Activated CD4-positive, alpha-beta T cell treated with anti-CD3 and anti-CD28 coated beads for 24 hours (primary cell): ENCODE measurements around the gene NUDT21.
"Not testable (repeated sequence)": the region's sequence is repeated elsewhere in the genome, so short reads cannot be mapped to it uniquely, and the experiment has no call there.

Source experiments
- DNase-seq, 2 donors: peaks; one replicate each; pipeline ENCODE4 v3.0.0-alpha.2; 2020; ENCODE audit warnings: low read depth in 2 of 2

Gene NUDT21

DNA sequence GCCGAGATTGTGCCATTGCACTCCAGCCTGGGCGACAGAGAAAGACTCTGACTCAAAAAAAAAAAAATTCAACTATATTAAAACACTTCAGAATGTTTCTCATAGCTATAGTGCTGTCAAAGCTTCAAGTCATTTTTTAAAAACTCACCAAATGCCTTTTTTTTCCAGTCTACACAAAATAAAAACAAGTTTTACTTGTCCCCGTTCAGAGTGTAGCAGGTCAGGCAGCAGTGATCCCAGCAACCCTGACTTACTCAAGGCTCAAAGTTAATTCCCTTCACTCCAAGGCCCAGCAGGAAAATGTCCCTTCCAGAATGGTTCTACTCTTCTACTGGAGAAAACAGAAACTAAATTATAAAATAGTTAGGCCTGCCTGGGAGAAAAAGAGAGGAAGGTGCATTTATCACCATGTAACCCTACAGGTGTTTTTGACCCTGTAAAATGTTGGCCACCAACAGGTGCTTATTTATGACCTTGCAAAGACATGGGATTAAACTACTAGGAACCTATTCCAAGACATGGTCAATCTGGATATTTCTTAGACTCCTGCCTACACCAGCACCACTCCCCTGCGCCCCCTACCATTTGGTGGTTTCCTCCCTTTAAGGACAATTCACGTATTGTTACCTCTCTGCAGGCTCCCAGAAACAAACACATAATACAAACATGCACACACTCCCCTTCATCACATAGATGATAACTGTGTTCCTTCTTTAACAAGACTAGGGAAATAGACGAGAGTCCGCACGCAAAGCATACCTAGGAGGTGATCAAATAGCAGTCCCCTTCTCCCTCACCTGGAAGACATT is 31.2 kb downstream of the NUDT21 start:
- no peak for DNase-seq

DNA sequence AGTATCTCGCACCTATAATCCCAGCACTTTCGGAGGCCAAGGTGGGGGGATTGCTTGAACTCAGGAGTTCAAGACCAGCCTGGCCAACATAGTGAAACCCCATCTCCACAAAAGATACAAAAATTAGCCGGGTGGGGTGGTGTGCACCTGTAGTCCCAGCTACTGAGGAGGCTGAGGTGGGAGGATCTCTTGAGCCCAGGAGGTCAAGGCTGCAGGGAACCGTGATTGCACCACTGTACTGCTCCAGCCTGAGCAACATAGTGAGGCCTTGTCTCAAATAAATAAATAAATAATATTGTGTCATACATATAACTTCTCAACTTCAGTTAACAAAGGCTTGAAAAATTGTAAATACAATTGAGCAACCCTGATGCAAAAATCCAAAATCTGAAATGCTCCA is 34.0 kb downstream of the NUDT21 start:
- no peak for DNase-seq

DNA sequence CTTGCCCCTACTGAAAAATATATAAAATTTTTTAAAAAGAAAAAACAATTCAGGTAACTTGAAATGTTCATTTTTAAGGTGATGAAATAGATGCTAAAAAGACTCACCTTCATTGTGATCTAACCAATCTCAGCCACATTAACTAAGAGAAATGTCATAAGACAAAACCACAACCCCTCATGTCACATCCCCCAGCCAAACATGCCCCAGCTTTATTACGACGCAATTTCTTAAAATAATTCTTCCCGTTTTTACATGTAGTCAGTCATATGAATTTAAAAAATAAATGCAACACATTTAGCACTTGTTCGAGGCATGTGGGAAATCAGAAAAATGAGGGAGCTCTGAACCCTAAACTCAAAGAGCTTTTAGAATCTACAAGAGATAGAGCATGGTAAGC is 35.3 kb downstream of the NUDT21 start:
- no peak for DNase-seq

DNA sequence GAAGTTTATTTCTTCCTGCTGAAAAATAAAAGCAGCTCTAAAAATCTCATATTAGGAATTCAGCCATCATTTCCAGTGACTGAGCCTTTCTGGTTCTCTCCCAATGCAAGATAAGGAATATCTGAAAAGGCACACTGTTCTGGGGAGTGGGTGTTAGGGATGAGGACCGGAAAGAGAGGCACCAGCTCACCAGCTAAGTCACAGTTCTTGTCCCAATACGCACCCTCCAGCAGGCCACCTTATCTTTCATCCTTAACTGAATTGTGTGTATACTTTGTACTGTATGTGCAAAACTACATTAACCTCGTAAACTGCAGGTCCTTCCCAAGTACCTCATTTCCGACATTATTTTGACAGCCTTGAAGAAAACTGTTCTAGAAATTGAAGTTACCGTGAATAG is 36.8 kb downstream of the NUDT21 start:
- no peak for DNase-seq

DNA sequence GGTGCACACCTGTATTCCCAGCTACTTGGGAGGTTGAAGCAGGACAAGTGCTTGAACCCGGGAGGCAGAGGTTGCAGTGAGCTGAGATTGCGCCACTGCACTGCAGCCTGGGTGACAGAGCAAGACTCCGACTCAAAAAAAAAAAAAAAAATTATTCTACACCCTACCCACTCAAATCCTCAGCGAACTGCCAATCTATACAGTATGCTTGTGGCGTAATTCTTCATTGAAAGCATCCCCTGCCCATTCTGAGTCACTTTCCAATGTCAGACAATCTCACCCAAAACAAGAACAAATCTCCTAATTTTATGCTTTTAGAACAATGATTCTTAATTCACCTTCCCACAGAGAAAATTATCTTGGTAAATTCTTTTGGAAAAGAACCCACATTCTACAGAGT is 37.8 kb downstream of the NUDT21 start:
- no peak for DNase-seq

DNA sequence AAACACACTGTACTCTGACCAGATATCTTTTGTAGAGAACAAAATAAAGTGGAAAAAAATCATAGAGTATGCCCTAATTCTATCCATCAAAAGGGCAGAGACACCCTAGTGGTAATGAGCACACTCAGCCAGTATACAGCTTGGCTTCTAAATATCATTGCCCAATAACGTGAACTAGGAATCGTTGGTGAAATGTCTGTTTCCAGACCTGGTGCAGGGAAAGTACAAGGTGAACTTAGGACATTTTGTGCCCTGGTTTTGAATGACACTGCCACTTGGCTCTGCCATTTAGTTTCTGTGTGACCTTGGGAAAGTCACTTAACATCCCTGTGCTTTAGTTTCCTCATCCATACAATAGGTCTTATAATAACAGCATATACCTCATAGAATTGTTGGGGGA is 39.5 kb downstream of the NUDT21 start:
- DNase-seq = no peak

DNA sequence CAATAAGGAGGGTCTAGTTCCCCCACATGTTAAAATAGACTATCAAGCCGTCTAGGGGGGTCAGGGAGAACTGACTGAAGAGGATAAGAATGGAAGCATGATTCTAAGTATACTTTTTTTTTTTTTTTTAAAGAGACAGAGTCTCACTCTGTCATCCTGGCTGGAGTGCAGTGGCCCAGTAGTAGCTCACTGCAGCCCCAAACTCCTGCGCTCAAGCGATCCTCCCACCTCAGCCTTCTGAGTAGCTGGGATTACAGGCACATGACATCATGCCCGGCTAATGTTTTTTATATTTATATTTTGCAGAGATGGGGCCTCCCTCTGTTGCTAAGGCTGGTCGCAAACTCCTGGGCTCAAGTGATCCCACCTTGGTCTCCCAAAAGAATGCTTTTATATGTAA is 40.0 kb downstream of the NUDT21 start:
- no peak for DNase-seq

DNA sequence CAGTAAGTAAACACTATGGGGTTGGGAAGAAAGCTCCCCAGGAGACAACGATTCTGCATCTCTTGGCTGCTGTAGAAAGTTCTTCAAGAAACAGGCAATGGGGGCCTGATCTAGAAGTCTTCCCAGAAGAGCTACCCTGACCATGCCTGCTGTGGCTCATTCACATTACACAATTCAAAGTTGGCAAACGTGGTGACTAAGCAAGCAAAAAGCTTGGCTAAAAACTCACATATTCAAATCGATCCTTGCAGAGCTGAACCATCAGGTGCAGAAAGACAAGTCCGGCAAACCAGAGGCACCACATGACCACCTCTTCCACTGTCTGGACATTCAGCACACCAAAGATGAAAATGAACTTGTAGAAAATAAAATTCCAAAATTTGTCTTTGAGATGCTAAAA is 41.9 kb downstream of the NUDT21 start:
- no peak for DNase-seq

DNA sequence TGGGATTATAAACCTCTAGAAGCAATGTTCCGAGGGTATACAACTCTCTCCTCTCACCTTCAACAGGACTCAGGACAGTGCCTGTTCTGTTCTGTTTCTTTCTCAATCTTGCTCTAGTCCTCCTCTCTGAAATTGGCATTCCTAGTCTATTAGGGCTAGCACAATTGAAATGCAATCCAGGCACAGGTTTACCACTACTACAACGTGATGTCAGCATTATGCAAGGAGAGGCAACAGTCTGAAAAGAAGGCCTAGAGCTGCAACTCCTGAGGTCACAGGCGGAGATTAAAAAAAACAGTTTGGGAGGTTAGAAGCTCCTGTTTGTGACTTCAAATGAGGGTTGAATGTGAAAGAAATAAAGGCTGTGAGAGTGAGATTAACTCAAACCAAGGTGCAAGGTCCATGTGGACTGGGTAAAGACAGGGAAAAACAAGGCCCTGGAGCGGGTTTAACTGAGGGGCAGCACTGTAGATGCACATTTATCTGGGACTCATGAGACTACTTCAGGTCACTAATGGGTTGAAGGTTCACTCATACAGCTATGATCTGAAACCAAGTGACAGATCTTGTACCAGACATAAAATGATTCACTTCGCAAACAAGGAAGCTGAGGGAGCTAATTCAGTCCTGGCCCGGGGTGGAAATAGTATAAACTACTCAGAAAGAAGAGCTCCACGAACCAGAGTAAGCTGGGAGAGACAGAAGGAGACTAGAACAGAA is 42.6 kb downstream of the NUDT21 start:
- DNase-seq = no peak

DNA sequence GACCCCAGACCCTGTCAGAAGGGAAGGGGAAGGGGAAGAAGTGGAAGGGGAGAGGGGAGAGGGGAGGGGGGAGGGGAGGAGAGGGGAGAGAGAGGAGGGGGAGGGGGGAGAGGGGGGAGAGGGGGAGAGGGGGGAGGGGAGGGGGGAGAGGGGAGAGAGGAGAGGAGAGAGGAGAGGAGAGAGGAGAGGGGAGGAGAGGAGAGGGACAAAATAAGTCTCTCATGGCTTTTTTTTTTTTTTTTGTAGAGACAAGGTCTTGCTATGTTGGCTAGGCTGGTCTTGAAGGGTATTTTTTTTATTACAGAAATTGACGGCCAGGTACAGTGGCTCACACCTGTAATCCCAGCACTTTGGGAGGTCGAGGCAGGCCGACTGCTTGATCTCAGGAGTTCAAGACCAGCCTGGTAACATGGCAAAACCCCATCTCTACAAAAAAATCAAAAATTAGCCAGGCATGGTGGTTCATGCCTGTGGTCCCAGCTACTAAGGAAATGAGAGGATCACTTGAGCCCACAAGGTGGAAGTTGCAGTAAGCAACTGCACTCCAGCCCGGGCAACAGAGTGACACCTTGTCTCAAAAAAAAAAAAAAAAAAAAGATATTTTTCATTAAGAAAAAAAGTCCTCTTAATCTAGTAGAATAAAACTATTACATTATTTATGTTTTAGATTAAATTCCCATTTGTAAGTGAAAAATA is 45.0 kb downstream of the NUDT21 start:
- DNase-seq = no peak

DNA sequence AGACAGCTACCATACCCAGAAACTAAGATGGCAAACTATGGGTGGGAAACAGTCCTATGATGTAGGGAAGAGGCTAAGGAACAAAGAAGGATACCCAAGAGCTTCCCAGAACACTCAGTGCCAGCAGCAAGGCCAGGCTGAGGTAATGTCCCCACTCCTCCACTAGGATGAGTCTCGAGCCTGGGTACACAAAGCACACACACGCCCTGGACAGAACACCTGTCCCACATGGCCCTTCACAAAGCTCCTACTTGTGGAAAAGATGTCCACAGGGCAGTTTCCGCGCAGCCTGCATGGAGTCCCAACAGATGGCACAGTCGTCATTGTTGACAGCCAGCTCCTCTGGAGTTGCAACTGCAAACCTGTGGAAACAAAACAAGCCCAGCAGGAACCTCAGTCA is 49.6 kb downstream of the NUDT21 start:
- no peak for DNase-seq

DNA sequence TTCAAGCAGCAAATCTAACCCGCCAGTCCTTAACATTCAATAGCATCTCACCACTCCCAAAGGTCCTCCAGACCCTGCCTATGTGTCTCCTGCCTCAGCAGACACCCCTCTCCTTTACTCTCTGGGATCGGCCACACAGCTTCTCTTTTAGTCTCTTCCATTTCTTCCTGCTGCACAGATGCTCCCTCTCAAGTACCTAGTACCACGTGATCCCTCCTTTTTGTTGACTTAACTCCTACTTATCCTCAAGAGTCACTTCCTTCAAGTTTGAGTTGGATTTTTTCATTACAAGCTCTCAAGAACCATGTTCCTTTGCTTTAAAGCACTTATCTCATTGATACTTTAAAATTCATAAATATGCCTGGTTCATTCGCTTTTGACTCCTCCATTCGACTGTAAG is 50.7 kb downstream of the NUDT21 start:
- no peak for DNase-seq

DNA sequence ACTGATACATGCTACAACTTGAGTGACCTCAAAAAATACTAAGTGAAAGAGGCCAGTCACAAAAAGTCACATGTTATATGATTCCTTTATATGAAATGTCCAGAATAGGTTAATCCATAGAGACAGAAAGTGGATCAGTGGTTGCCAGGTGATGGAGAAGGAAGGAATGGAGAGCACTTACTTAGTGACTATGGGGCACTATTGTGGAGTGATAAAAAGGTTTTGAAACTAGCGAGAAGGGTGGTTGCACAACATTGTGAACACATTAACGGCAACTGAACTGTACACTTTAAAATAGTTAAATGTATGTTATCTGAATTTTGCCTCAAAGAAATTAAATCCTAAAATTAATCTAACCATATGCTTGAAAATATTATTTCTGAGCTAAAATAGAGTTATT is 51.6 kb downstream of the NUDT21 start:
- DNase-seq = no peak

DNA sequence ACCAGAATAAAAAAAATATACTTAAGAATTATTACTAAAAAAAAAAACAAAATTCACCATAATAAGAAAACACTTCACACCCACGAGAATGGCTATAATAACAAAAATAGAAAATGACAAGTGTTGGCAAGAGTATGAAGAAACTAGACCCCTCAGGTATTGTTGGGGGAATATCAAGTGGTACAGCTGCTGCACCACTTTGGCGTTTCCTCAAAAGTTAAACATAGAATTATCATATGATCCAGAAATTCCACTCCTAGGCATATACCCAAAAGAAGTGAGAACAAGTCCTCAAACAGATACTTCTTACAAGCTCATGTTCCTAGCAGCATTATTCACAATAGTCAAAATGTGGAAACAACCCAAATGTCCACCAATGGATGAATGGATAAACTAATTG is 52.1 kb downstream of the NUDT21 start:
- DNase-seq = no peak

DNA sequence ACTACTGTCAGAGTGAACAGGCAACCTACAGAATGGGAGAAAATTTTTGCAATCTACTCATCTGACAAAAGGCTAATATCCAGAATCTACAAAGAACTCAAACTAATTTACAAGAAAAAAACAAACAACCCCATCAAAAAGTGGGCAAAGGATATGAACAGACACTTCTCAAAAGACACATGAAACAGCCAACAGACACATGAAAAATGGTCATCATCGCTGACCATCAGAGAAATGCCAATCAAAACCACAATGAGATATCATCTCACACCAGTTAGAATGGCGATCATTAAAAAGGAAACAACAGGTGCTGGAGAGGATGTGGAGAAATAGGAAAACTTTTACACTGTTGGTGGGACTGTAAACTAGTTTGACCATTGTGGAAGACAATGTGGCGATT is 54.4 kb downstream of the NUDT21 start:
- not testable (repeated sequence) for DNase-seq

DNA sequence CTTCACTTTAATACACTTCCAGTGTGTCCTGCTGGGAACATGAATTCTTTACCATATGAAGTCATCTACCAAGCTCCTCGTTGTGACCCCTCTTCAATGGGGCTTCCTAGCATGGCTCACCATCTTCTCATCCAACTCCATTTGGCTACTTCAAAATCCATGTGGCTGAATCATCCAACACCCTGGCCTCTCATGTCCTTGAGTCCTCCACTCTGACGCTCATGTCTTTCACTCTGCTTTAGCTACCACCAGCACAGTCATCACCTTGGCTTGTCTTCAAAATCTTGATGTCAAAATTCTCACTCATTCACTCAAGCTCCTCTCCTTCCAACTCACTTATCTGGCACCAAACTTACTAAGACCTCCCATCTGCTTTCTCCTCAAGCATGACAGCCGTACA is 61.6 kb downstream of the NUDT21 start:
- no peak for DNase-seq

DNA sequence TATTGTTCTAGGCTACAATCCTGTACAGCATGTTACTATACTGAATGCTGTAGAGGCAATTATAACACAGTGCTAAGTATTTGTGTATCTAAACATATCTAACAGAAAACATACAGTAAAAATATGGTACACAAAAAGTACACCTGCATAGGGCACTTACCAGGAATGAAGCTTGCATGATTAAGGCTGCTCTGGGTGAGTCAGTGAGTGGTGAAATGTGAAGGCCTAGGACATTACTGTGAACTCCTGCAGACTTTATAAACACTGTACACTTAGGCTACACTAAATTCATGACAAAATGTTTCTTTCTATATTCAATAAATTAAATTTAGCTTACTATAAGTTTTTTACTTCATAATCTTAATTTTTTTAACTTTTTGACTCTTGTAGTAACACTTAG is 62.9 kb downstream of the NUDT21 start:
- no peak for DNase-seq

DNA sequence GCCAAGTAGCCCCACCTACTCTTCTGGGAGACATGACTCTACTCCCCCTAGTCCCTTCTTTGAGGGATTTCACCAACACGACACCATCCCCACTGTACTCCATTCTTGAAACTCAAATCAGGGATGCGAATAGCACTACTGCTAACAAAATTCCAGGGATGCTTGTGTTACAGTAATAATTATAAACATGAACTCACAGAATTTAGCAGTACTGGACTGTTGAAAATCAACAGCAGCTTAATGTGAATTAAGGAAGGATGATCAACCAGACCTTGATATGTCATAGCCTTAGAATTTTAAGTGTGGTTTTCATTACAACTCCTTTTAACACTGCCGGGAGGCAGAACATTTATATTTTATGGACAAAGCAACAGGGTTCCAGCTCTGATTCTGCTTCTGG is 63.7 kb downstream of the NUDT21 start:
- DNase-seq = no peak

DNA sequence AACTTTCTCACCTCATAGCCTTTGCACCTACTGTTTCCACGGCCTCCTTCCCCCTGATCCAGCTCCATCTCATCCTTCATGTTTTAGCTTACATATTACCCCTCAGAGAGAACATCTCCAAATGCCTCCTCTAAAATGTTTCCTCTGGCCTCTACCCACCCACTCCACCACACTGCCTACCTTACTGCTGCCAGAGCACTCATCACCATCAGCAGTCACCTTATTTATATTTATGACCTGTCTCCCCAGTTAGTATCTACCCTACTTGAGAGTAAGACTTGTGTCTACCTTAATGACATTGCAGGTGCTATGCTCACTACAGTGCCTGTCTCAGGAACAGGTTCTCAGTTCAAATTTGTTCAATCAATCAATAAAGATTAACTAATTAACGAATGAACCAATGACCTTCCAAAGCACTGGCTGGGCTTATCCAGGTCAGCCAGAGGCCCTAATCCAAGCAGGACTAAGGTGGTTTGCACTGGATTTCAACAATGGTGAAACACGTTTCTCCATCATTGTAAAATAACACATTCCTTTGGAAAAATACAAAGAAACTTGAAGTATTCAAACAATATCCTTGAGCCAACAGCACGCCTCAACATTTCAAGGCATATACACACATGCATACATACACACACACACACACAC is 66.9 kb downstream of the NUDT21 start:
- DNase-seq = no peak

DNA sequence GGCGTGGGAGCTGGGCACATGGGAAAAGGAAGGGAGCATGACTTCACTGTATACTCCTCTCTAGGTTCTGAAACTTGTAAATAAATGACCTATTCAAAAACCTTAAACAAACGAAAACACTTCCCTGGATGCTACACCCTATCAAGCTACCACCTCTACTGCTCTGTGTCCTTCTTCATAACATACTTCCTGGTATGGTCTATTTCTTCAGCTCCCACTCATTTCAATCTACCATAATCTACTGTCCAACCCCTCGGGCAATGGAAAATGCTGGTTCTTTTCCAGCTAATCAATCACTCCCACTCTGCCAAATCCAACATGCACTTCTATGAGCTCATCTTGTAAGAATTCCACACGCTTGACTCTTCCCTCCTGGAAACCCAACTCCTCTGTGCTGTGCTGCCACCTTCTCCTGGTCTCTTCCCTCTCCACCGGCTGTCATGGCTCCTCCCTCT is 68.2 kb downstream of the NUDT21 start:
- DNase-seq = no peak

DNA sequence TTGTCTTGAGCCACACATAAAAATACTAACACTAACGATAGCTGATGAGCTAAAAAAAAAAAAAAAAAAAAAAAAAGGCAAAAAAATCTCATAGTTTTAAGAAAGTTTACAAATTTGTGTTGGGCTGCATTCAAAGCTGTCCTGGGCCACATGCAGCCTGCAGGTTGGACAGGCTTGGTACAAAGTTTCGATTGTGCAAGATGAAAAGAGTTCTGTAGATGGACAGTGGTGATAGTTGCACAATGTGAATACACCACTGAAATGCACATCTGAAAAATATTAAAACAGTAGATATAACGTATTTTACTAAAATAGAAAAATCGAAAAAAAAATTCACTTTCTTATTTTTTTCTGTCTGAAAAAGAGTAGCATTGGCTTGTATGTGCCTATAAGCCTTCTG is 68.7 kb downstream of the NUDT21 start:
- DNase-seq = no peak

DNA sequence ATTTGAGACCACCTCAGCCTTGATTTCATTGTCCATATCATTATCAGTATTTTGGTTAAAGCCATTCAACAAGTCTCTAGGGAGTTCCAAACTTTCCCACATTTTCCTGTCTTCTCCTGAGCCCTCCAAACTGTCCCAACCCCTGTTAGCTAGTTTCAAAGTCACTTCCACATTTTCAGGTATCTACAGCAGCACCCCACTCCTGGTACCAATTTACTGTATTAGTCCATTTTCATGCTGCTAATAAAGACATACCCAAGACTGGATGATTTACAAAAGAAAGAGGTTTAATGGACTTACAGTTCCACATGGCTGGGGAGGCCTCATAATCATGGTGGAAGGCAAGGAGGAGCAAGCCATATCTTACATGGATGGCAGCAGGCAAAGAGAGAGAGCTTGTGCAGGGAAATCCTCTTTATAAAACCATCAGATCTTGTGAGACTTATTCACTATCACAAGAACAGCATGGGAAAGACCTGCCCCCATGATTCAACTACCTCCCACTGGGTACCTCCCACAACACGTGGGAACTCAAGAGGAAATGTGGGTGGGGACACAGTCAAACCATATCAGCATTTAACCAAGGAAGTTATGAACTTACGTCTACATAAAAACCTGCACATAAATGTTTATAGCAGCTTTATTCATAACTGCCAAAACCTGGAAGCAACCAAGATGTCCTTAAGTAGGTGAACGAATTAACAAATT is 70.2 kb downstream of the NUDT21 start:
- not testable (repeated sequence) for DNase-seq
